ENCODE data around the gene SEPTIN3. TPM values are rescaled to one million over a fixed set of nuclear protein-coding genes. Genes with fewer than 3 reads are reported as not detected.

SEPTIN3 gene
- total RNA-seq, 1 experiment from 2014 or later, result 3.9 TPM

- Histone ChIP-seq H3K9me3 (ENCODE audit: control insufficient read depth, insufficient read depth, low read depth, low read length) (no peaks in the 10 kb centered on the region), H3K27me3 (ENCODE audit: control insufficient read depth, insufficient read depth, low read length) (peaks cover 6% of the 10 kb centered on the region; the same call in 1 of the 2 replicates), H3K4me3 (ENCODE audit: low read depth in 2 of 2, low read length in 2 of 2) (peak overlapping the region; percentile 22 to 35), H3K4me1 (ENCODE audit: control insufficient read depth, insufficient read depth, low read length) (0 out of 2 replicates have a peak, but pooled peaks cover 2% of the 10 kb centered on the region), H3K36me3 (ENCODE audit: control insufficient read depth, insufficient read depth, low read length) (no peaks in the 10 kb centered on the region), H3K27ac (ENCODE audit: low read length) (no peak overlapping the region)
- in situ Hi-C loops (cut with HindIII; ENCODE audit: low pct_unique_long_range_greater_than_20kb, low sequenced_read_pairs) (no loop called here), intact Hi-C loops (cut with micrococcal nuclease; ENCODE audit: unreplicated experiment) (no loop called here)
- ChIA-PET POLR2A (no interaction called here), CTCF (no interaction called here)
- DNase-seq (ENCODE audit: low read depth, low spot score), result no peak
- no TSS peak for BruUV-seq (replicated peaks)
- ATAC-seq, result peak; percentile 57
- TF ChIP-seq TCF7L2 (IDR thresholded peaks at IDR 0.05; ENCODE audit: low read depth, low read length) (no peak), REST (IDR thresholded peaks at IDR 0.05; ENCODE audit: insufficient read depth in 1 of 2, low read depth in 2 of 2, low read length in 1 of 2) (no peak), POLR2AphosphoS5 (IDR thresholded peaks at IDR 0.05; ENCODE audit: low read depth, low read length) (no peak), CTCF (IDR thresholded peaks at IDR 0.05) (no peak), SIN3A (IDR thresholded peaks at IDR 0.05; ENCODE audit: borderline replicate concordance, insufficient read depth, low read depth, low read length) (no peak)
Observed at GRCh38 chr22:41976070-41976901, 7.0 kb downstream of the SEPTIN3 start.

GRCh38 chr22:41976961-41977566 is 7.8 kb downstream of the SEPTIN3 start:
- no TSS peak for BruUV-seq (replicated peaks)
- no peaks in the 10 kb centered on the region for H3K9me3 ChIP-seq (ENCODE audit: control insufficient read depth, insufficient read depth, low read depth, low read length)
- in situ Hi-C loops (cut with HindIII; ENCODE audit: low pct_unique_long_range_greater_than_20kb, low sequenced_read_pairs), result no loop called here
- no peak overlapping the region for H3K27ac ChIP-seq (ENCODE audit: low read length)
- intact Hi-C loops (cut with micrococcal nuclease; ENCODE audit: unreplicated experiment), result no loop called here
- peak overlapping the region; percentile 33 for H3K4me3 ChIP-seq (ENCODE audit: low read depth in 2 of 2, low read length in 2 of 2)
- DNase-seq (ENCODE audit: low read depth, low spot score) (no peak), ATAC-seq (peak; percentile 49)
- TF ChIP-seq TCF7L2 (IDR thresholded peaks at IDR 0.05; ENCODE audit: low read depth, low read length), result no peak
- no peak for TF ChIP-seq REST (IDR thresholded peaks at IDR 0.05; ENCODE audit: insufficient read depth in 1 of 2, low read depth in 2 of 2, low read length in 1 of 2)
- TF ChIP-seq SIN3A (IDR thresholded peaks at IDR 0.05; ENCODE audit: borderline replicate concordance, insufficient read depth, low read depth, low read length), result no peak
- no peak for TF ChIP-seq POLR2AphosphoS5 (IDR thresholded peaks at IDR 0.05; ENCODE audit: low read depth, low read length)
- no peak for TF ChIP-seq CTCF (IDR thresholded peaks at IDR 0.05)
- peaks cover 6% of the 10 kb centered on the region; the same call in 1 of the 2 replicates for H3K27me3 ChIP-seq (ENCODE audit: control insufficient read depth, insufficient read depth, low read length)
- ChIA-PET CTCF (no interaction called here), POLR2A (no interaction called here)
- no peaks in the 10 kb centered on the region for H3K36me3 ChIP-seq (ENCODE audit: control insufficient read depth, insufficient read depth, low read length)
- 0 out of 2 replicates have a peak, but pooled peaks cover 2% of the 10 kb centered on the region for H3K4me1 ChIP-seq (ENCODE audit: control insufficient read depth, insufficient read depth, low read length)
